Measurements from ENCODE around the gene KRTAP20-1. TPM values are rescaled to one million over a fixed set of nuclear protein-coding genes. Genes with fewer than 3 reads are reported as not detected.

KRTAP20-1 gene
- total RNA-seq, 1 experiment from 2014 or later, result not detected

- Histone ChIP-seq H3K9me2 (ENCODE audit: insufficient read depth) (no peaks in the 10 kb centered on the region), H2AFZ (ENCODE audit: low read depth, low read length, poor library complexity, severe bottlenecking) (no peak overlapping the region), H3K9me3 (ENCODE audit: control insufficient read depth in 1 of 2, insufficient read depth in 1 of 2, low read depth in 1 of 2, low read length in 2 of 2) (peaks cover 15 to 26% of the 10 kb centered on the region in 2 experiments; a peak in 2 of 4 replicates), H3K4me3 (replicated peaks in 1 of 2; ENCODE audit: low read depth in 1 of 2, low read length in 2 of 2) (no peak overlapping the region), H3K27ac (ENCODE audit: low read depth, low read length) (no peak overlapping the region), H3K4me2 (ENCODE audit: low read length) (no peak overlapping the region), H3K27me3 (ENCODE audit: insufficient read depth, low read length) (no peaks in the 10 kb centered on the region), H3K4me1 (ENCODE audit: control insufficient read depth in 1 of 2, insufficient read depth in 2 of 2, low read length in 2 of 2) (no peaks in the 10 kb centered on the region), H3K79me2 (ENCODE audit: insufficient read depth, low read length) (no peaks in the 10 kb centered on the region), H3K36me3 (ENCODE audit: control insufficient read depth in 1 of 2, insufficient read depth in 2 of 2, low read length in 2 of 2) (no peaks in the 10 kb centered on the region), H3K9ac (ENCODE audit: low read length) (no peak overlapping the region), H4K20me1 (ENCODE audit: insufficient read depth) (no peaks in the 10 kb centered on the region)
- CTCF ChIA-PET, result no interaction called here
- no TSS peak for BruUV-seq (replicated peaks)
- intact Hi-C loops (cut with micrococcal nuclease), result no loop called here
- TF ChIP-seq CBX3 (IDR thresholded peaks at IDR 0.05; ENCODE audit: low read depth) (no peak), CEBPB (IDR thresholded peaks at IDR 0.05; ENCODE audit: low read depth) (no peak), FOSL1 (IDR thresholded peaks at IDR 0.05; ENCODE audit: low read depth) (no peak)
- no peak for ATAC-seq
- POLR2A ChIA-PET, result no interaction called here
- RAD21 ChIA-PET (ENCODE audit: low non-redundant PET in 1 of 2, low total read pairs in 2 of 2, uncharacterized antibody in 2 of 2, unreplicated experiment in 2 of 2), result no interaction called here
- no peak for DNase-seq (ENCODE audit: low read depth, low spot score)
Observed at GRCh38 chr21:30628109-30628508, 11.9 kb downstream of the KRTAP20-1 start.

GRCh38 chr21:30629200-30629599, 13.0 kb downstream of the KRTAP20-1 start:
- RAD21 ChIA-PET (ENCODE audit: low non-redundant PET in 1 of 2, low total read pairs in 2 of 2, uncharacterized antibody in 2 of 2, unreplicated experiment in 2 of 2), result no interaction called here
- H3K36me3 ChIP-seq (ENCODE audit: control insufficient read depth in 1 of 2, insufficient read depth in 2 of 2, low read length in 2 of 2), result no peaks in the 10 kb centered on the region
- no peaks in the 10 kb centered on the region for H4K20me1 ChIP-seq (ENCODE audit: insufficient read depth)
- no peaks in the 10 kb centered on the region for H3K9me2 ChIP-seq (ENCODE audit: insufficient read depth)
- CTCF ChIA-PET, result no interaction called here
- H3K4me2 ChIP-seq (ENCODE audit: low read length), result no peak overlapping the region
- no peak for ATAC-seq
- POLR2A ChIA-PET, result no interaction called here
- H3K27me3 ChIP-seq (ENCODE audit: insufficient read depth, low read length), result no peaks in the 10 kb centered on the region
- TF ChIP-seq EGR1 (IDR thresholded peaks at IDR 0.05; ENCODE audit: low read depth), result no peak
- no peak for TF ChIP-seq MAX (IDR thresholded peaks at IDR 0.05)
- no peak for TF ChIP-seq ZNF274 (IDR thresholded peaks at IDR 0.05; ENCODE audit: low read depth, low read length)
- TF ChIP-seq EZH2 (IDR thresholded peaks at IDR 0.05), result no peak
- no peak for TF ChIP-seq CTCF (IDR thresholded peaks at IDR 0.05 in 2 of 3, conservative IDR thresholded peaks at IDR 0.05 in 1 of 3; ENCODE audit: borderline replicate concordance in 1 of 3, insufficient read depth in 1 of 3, low read depth in 2 of 3, low read length in 2 of 3)
- no peak for TF ChIP-seq FOSL1 (IDR thresholded peaks at IDR 0.05; ENCODE audit: low read depth)
- TF ChIP-seq POLR2A (IDR thresholded peaks at IDR 0.05; ENCODE audit: borderline replicate concordance, extremely low read depth, insufficient read depth, insufficient read length), result no peak
- no peak for TF ChIP-seq ZBTB33 (IDR thresholded peaks at IDR 0.05; ENCODE audit: extremely low read depth, insufficient replicate concordance, low read length)
- no peak for TF ChIP-seq YY1 (IDR thresholded peaks at IDR 0.05; ENCODE audit: extremely low read depth, insufficient replicate concordance, low read depth, low read length)
- TF ChIP-seq RAD21 (IDR thresholded peaks at IDR 0.05; ENCODE audit: low read depth), result no peak
- no peak for TF ChIP-seq ATF3 (IDR thresholded peaks at IDR 0.05)
- no peak for TF ChIP-seq ZFX (IDR thresholded peaks at IDR 0.05)
- no peak for TF ChIP-seq SRF (IDR thresholded peaks at IDR 0.05; ENCODE audit: low read depth)
- no peak for TF ChIP-seq JUND (IDR thresholded peaks at IDR 0.05)
- no peak for TF ChIP-seq POLR2AphosphoS5 (IDR thresholded peaks at IDR 0.05; ENCODE audit: low read depth, low read length)
- no peak for TF ChIP-seq SP1 (IDR thresholded peaks at IDR 0.05; ENCODE audit: low read depth)
- H3K4me1 ChIP-seq (ENCODE audit: control insufficient read depth in 1 of 2, insufficient read depth in 2 of 2, low read length in 2 of 2), result no peaks in the 10 kb centered on the region
- no peak overlapping the region for H2AFZ ChIP-seq (ENCODE audit: low read depth, low read length, poor library complexity, severe bottlenecking)
- H3K9me3 ChIP-seq (ENCODE audit: control insufficient read depth in 1 of 2, insufficient read depth in 1 of 2, low read depth in 1 of 2, low read length in 2 of 2), result peaks cover 15 to 26% of the 10 kb centered on the region in 2 experiments; a peak in 2 of 4 replicates
- H3K27ac ChIP-seq (ENCODE audit: low read depth, low read length), result no peak overlapping the region
- intact Hi-C loops (cut with micrococcal nuclease), result no loop called here
- no peak for DNase-seq (ENCODE audit: low read depth, low spot score)
- H3K4me3 ChIP-seq (replicated peaks in 1 of 2; ENCODE audit: low read depth in 1 of 2, low read length in 2 of 2), result no peak overlapping the region
- no TSS peak for BruUV-seq (replicated peaks)
- no peaks in the 10 kb centered on the region for H3K79me2 ChIP-seq (ENCODE audit: insufficient read depth, low read length)
- H3K9ac ChIP-seq (ENCODE audit: low read length), result no peak overlapping the region

All from HCT116 (cell line).